HG03520 (cell line): ENCODE results near the gene CBS.
"Not testable (repeated sequence)": the region's sequence is repeated elsewhere in the genome, so short reads cannot be mapped to it uniquely, and the experiment has no call there.

Source experiments
- ATAC-seq: cut with Tn5 transposase; IDR thresholded peaks from one replicate; pipeline ENCODE4 v1.9.1; 2021; ENCODE audit warnings: mild to moderate bottlenecking, moderate library complexity; ENCODE audit not compliant: unreplicated experiment

Gene CBS

GRCh38 chr21:43075170-43076022 is at the start of gene CBS:
TSS of gene CBS (minus strand) at chr21:43075835. CDS start at chr21:43072193, 3,642 bp downstream.
- not testable (repeated sequence) for ATAC-seq

DNA sequence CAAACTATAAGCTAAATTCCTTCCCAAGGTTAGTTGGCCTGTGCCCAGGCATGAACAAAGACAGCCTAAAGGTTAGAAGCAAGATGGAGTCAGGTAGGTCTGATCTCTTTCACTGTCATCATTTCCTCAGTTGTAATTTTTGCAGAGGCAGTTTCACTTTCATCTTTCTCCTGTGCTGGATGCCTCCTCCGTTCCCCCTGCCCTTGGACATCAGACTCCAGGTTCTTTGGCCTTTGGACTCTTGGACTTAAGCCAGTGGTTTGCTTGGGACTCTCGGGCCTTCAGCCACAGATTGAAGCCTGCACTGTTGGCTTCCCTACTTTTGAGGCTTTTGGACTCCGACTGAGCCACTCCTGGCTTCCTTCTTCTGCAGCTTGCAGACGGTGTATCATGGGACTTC is 40.3 kb upstream of the CBS start:
- not testable (repeated sequence) for ATAC-seq

GRCh38 chr21:43114483-43114882 is 38.8 kb upstream of the CBS start:
- not testable (repeated sequence) for ATAC-seq

- not testable (repeated sequence) for ATAC-seq
These were observed 33.4 kb upstream of the CBS start for GRCh38 chr21:43109006-43109405.

- ATAC-seq, result not testable (repeated sequence)
These were observed 32.5 kb upstream of the CBS start for GRCh38 chr21:43108177-43108576.

DNA sequence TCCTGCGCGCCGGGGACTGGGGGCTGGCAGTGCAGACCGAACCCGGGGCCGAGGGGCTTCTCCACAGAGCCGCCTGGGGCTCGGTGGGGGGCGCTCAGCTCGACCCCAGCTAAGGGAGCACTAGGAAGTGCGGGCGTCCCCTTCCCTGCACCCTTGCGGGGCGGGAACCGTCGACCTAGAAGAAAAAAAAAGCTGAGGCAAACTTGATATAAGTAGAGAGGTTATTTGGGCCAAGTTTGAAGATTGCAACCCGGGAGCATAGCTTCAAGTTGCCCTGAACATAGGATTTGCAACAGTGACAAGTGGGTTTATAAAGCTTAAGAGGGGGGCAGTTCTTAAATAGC is 32.1 kb upstream of the CBS start:
- ATAC-seq, result not testable (repeated sequence)

GRCh38 chr21:43106965-43107793 is 31.5 kb upstream of the CBS start, which contains the start of gene U2AF1:
TSS of gene U2AF1 (minus strand) at chr21:43107570. CDS start at chr21:43107494, 76 bp downstream.
- peak; percentile 75 for ATAC-seq

DNA sequence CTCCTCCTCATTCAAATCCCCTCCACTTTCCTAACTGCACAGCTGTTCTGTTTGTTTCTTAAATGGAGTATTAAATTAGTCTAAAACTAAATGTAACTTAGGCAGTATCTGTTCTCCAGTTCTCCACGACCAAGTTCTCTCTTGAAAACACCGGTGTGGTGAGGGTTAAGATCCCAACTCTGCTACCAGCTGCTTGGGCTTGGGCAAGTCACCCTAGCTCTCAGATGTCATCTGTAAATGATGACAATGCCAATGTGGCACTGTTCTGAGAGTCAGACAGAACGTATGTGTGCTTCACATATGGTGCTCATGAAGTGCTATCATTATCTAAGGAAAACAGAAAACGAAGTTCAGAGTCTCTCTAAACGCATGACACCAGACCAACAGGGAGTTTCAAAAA is 29.0 kb upstream of the CBS start:
- not testable (repeated sequence) for ATAC-seq

DNA sequence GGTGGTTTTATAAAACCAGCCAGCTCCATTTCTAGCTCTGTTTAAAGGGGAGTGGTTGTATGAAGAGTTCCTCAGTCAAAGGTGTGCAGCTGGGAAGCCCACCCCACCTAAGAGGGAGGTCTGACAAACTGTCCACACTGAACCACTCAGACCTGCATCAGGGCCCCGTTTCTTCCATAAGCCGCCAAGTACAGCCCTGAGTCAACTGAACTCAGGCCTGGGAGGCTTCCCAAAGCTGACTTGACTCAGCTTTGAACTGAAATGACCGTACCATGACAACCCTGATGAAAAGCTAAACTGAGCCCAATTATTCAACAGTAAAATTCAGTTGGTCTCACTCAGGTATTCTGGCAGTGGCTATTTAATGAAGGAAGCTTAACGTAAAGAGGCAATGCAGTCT is 26.6 kb upstream of the CBS start:
- ATAC-seq, result not testable (repeated sequence)

DNA sequence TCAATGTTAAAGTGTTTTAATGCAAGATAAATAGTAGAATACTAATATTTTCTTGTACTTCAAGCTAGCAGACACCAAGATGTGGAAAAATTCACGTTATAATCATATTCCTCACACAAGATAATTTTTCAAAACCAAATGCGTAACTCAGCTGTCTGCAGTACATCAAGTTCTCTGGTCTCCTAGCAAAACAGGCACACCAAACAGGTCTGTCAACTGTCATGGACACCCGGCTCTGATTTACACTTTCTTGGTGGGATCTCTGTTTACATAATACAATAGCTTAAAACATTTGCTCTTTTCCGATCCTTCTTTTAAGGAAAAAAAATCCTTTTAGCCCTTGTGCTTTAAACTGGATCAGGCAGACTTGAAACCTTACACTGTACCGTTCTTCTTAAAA is 26.0 kb upstream of the CBS start:
- ATAC-seq, result not testable (repeated sequence)

DNA sequence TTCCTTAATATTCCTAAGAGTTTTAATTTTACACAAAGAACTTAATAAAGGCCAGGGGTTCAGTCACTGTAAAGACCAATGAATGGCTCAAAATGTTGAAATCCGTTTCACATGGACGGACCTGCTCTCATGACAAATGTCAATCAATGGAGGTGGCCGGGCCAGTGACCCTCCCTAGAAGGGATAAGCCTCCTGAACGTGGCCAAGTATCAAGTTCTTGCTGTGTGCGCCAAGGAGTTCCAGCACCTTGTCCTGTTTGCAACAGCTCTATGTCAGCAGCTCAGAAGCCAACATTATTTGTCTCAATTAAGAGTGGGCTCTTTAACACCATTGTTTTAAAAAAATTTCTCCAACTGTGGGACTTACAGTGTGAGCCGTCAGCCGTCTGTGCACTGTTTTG is 25.4 kb upstream of the CBS start:
- ATAC-seq, result not testable (repeated sequence)

DNA sequence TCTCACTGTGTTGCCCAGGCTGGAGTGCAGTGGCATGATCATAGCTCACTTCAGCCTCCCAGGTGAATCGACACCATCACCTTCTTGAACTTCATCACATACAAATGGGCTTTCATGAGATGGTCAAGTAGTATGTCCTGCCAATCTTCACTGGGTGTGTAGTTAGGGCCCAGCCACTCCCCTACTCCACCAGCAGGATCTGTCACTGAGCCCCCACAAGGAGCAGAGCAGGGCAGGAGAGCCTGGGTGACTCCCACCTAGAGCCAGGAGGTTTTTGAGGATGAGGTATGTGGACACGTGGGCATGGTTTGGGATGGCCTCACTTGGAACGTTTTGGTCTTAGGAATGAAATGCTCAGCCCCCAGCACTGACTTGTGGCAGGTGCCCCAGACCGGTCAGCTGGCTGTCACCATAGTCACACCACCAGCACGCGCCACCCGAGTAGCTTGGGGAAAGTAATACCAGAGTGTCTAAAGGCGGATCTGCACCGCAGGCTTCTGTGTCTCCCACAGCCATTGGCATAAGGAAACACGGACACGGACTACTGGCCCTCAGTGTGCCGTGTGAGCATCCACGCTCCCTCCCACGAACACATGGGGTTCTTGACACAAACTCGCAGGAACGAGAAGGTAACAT is 16.5 kb upstream of the CBS start:
- ATAC-seq, result not testable (repeated sequence)

- not testable (repeated sequence) for ATAC-seq
These were observed 15.3 kb upstream of the CBS start for GRCh38 chr21:43090947-43091346.

GRCh38 chr21:43089463-43089862 is 13.8 kb upstream of the CBS start:
- ATAC-seq, result not testable (repeated sequence)

- not testable (repeated sequence) for ATAC-seq
These were observed 7.1 kb upstream of the CBS start for GRCh38 chr21:43082587-43083300.

GRCh38 chr21:43076643-43077042 is 1.0 kb upstream of the CBS start:
- not testable (repeated sequence) for ATAC-seq

- not testable (repeated sequence) for ATAC-seq
These were observed 495 bp upstream of the CBS start for GRCh38 chr21:43076023-43076637.

DNA sequence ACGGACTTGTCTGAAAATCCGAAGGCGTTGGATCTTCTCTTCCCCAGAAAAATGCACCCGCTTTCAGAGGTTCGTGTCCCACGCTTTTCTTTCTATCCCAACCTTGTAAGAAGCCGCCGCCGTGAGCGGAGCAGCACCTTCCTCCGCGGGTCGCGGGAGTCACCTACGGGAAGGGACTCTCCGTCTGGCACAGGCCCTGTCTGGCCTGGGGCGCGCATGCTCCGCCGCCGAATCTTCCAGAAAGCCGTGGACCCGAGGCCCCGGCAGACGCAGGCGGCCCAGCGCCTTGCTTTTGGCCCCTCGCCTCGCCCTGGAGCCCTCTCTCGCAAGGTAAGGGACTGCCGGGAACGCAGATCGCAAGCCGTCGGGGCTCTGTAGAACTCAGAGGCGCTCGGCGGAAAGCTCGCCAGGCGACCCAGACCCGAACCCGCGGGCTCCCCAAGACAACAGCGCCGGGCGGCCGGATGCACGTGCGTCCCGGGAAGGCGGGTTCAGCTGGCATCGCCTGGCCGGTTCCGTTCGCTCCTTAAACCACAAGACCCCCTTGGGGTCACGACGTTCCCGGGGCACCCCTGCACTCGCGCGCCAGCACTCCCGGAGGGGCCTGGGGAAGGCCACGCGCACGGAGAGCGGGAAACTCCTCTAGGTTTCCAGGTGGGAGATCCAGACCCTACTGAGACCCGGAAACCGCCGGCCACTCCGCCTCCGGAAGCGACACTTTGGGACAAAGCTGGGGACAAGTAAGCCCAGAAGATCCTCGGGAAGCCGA is 1.1 kb downstream of the CBS start:
- ATAC-seq, result not testable (repeated sequence)

GRCh38 chr21:43072742-43073141 is 2.9 kb downstream of the CBS start:
- ATAC-seq, result not testable (repeated sequence)
